ENCODE measurements around the gene THADA.
A peak's percentile ranks its signal among the peaks of the same experiment; 100 is the strongest.

THADA gene

GRCh38 chr2:43467891-43468290 lies 127.9 kb downstream of the THADA start:
- no peak overlapping the region for H3K4me3 ChIP-seq (ENCODE audit: low read depth, low read length)
- no peak for DNase-seq (ENCODE audit: low read depth)
- no peak for TF ChIP-seq CTCF (conservative IDR thresholded peaks at IDR 0.05; ENCODE audit: low read depth, low read length)

DNA sequence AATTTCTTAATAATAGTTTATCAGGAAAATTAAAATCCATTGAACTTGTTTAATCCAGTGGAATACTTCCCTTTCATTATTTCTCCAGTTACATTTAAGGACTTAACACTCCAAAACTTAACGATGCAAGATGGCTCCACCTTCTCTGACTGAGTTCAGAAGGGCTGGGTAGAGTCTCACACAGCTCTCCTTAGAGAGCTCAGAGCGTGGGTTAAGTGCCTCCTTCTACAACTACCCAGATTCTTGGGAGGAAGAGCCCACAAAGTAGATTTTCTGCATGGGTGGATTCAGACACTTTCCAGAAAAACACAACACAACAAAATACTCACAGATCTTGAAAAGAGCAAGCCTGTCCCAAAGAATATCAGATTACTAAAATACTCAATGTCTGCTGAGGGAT lies 130.6 kb downstream of the THADA start:
- no peak for DNase-seq (ENCODE audit: low read depth)
- H3K4me3 ChIP-seq (ENCODE audit: low read depth, low read length) = no peak overlapping the region
- no peak for TF ChIP-seq CTCF (conservative IDR thresholded peaks at IDR 0.05; ENCODE audit: low read depth, low read length)

DNA sequence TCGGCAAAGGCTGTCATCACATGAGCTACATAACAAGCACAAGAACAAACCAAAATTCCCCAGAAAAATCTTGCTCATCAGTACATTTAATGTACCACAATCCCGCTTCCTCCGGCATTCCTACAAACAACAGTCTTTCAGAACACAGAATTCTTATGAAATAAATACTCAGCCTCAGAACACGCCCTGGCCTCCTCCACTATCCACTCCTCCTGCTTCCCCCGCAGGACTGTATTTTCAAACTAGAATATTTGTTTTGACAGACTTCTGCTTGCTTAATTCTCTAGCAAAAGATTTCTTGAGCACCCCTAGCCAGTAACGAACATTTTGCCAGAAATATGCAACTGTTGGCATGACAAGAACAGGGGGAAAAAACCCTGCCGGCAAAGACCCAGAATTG lies 131.2 kb downstream of the THADA start:
- DNase-seq (ENCODE audit: low read depth) = peak; percentile 80

DNA sequence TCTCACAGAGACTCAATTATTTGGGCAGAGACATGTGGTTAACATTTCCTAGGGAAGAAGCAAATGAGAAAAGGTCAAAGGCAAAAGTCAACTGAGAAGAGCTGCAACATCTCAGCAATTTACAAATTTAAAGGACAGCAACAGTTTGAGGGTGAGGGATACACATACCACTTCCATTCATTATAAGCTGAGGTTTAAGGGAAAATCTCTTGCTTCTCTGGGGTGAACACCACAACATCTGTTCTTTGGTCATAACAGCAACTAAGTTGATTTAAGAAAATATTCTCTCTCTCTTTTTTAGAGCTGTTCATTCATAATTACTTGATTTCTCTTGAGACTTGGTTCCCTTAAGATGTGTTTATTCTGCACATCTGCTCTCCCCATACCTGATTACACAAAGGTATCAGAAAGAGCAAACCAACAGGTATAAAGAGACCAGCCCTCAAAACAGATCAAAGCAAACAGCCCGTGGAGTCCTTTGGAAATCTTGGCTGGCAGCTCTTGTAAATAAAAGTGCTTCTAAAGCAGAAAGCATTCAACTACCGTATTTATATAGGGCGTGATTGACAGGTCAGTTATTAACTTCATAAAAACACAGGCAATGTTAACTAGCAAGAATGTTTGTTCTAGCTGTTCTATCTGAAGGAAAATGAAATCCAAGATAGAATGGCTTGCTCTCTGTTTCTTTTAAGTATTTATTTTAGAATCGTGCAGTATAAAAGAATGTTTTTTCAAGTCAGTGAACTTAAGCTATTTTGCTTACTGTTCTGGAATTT lies 132.8 kb downstream of the THADA start:
- DNase-seq (ENCODE audit: low read depth) = no peak
- no peak for TF ChIP-seq CTCF (conservative IDR thresholded peaks at IDR 0.05; ENCODE audit: low read depth, low read length)
- no peak overlapping the region for H3K4me3 ChIP-seq (ENCODE audit: low read depth, low read length)

More for the DNA sequence above, 131.2 kb downstream of the THADA start:
- peak; percentile 6 for TF ChIP-seq CTCF (conservative IDR thresholded peaks at IDR 0.05; ENCODE audit: low read depth, low read length)
- no peak overlapping the region for H3K4me3 ChIP-seq (ENCODE audit: low read depth, low read length)

DNA sequence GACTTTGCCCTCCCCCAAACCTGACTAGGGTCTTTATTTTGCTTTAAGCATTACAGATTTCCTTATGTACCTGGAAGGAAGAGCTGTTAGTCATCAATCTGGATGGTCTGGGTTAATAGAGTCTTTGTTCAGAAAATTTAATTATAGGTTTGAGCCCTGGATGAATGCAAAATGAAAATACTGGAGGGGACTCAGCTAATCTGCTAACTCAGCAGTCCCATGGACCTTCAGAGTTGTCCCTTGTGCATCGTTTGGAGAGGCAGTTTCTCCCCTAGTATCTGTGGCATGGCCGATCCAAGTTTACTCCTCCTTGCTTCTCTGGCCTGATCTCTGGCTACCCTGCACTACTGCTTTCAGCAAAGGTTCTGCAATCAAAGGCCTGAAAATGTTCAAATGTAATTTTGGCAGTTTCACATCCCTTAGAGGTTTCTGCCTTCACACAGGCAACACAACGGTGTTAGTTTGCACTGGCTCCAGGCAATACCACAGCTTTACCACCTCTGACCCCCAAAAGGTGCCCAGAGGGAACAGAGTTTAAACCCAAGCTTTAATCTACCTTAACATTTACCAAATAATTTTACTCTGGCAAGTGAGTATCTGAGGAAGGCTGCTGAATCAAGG lies 134.3 kb downstream of the THADA start:
- DNase-seq (ENCODE audit: low read depth) = no peak
- H3K4me3 ChIP-seq (ENCODE audit: low read depth, low read length) = no peak overlapping the region
- no peak for TF ChIP-seq CTCF (conservative IDR thresholded peaks at IDR 0.05; ENCODE audit: low read depth, low read length)

DNA sequence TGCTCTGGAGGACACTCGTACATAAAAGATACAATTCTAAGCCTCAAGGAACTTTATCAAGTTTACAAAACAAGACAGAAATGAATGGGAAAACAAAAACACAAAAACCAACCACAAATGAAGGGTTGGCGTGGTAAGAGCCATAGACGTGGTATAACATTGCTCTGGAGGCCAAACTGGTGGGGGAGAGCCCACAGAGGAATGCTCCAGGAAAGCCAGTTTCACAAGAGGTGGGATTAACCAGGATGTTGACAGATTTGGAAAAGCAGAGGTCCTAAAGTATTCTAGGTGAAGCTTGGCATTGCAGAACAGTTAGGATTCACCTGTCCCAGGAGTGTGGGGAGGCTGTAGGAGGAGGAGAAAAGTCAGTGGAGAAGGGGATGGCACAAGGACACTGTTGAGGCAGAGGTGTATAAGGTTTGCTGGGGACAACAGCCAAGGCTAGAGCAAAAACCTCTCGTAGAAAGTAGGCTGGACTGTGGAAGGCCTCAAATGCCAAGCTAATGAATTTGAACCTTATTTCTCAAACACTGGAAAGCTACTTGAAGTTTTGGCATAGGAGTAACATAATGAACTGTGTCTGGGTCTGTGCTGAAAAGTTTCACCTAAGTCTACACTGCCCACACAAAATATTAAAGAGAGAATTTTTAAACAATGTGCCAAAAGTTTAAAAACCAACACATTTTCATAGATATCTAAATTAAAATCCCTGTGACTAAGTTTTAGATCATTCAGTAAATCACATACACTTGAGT lies 135.1 kb downstream of the THADA start:
- no peak for DNase-seq (ENCODE audit: low read depth)
- no peak for TF ChIP-seq CTCF (conservative IDR thresholded peaks at IDR 0.05; ENCODE audit: low read depth, low read length)
- no peak overlapping the region for H3K4me3 ChIP-seq (ENCODE audit: low read depth, low read length)
